HEK293 (cell line): ENCODE results near the gene C18orf32.

ENCODE experiments used
- ELK4 ChIP-seq: IDR thresholded peaks from 2 replicates; pipeline ENCODE4 v1.6.1; 2011; ENCODE audit warnings: mild to moderate bottlenecking, low read depth, low read length, borderline replicate concordance
- PRDM2 ChIP-seq: fragments of 450-650 bp; formaldehyde crosslinking; IDR thresholded peaks from 2 replicates; pipeline ENCODE4 v1.5.1; 2016; ENCODE audit warnings: missing biosample characterization, missing genetic modification characterization, borderline replicate concordance
- RBAK ChIP-seq: fragments of 450-650 bp; formaldehyde crosslinking; IDR thresholded peaks from 2 replicates; pipeline ENCODE4 v1.5.1; 2016; ENCODE audit warnings: missing biosample characterization, missing genetic modification characterization
- ZBTB20 ChIP-seq: fragments of 450-650 bp; formaldehyde crosslinking; IDR thresholded peaks from 2 replicates; pipeline ENCODE4 v1.5.1; 2016; ENCODE audit warnings: missing biosample characterization, missing genetic modification characterization
- ZBTB48 ChIP-seq: fragments of 450-650 bp; formaldehyde crosslinking; IDR thresholded peaks from 2 replicates; pipeline ENCODE4 v1.5.1; 2016; ENCODE audit warnings: missing biosample characterization, missing genetic modification characterization
- ZEB2 ChIP-seq: fragments of 450-650 bp; formaldehyde crosslinking; IDR thresholded peaks from 2 replicates; pipeline ENCODE4 v1.5.1; 2016; ENCODE audit warnings: missing biosample characterization, missing genetic modification characterization
- ZNF132 ChIP-seq: fragments of 450-650 bp; formaldehyde crosslinking; IDR thresholded peaks from 2 replicates; pipeline ENCODE4 v1.5.1; 2017; ENCODE audit warnings: missing biosample characterization, missing genetic modification characterization, borderline replicate concordance
- ZNF146 ChIP-seq: fragments of 450-650 bp; formaldehyde crosslinking; IDR thresholded peaks from 2 replicates; pipeline ENCODE4 v1.5.1; 2016; ENCODE audit warnings: missing biosample characterization, missing genetic modification characterization
- ZNF2 ChIP-seq: fragments of 450-650 bp; formaldehyde crosslinking; IDR thresholded peaks from 2 replicates; pipeline ENCODE4 v1.5.1; 2016; ENCODE audit warnings: missing biosample characterization, missing genetic modification characterization
- ZNF24 ChIP-seq: fragments of 450-650 bp; formaldehyde crosslinking; IDR thresholded peaks from 2 replicates; pipeline ENCODE4 v1.5.1; 2016; ENCODE audit warnings: missing biosample characterization, missing genetic modification characterization
- ZNF423 ChIP-seq: fragments of 450-650 bp; formaldehyde crosslinking; IDR thresholded peaks from 2 replicates; pipeline ENCODE4 v1.5.1; 2016; ENCODE audit warnings: missing biosample characterization, missing genetic modification characterization
- ZNF544 ChIP-seq: fragments of 450-650 bp; formaldehyde crosslinking; IDR thresholded peaks from 2 replicates; pipeline ENCODE4 v1.5.0; 2017; ENCODE audit warnings: missing biosample characterization, missing genetic modification characterization
- ZNF692 ChIP-seq: fragments of 450-650 bp; formaldehyde crosslinking; IDR thresholded peaks from 2 replicates; pipeline ENCODE4 v1.5.1; 2016; ENCODE audit warnings: missing biosample characterization, missing genetic modification characterization
- ZNF777 ChIP-seq: fragments of 450-650 bp; formaldehyde crosslinking; IDR thresholded peaks from 2 replicates; pipeline ENCODE4 v1.5.1; 2017; ENCODE audit warnings: missing biosample characterization, missing genetic modification characterization, borderline replicate concordance
- ZSCAN30 ChIP-seq: fragments of 450-650 bp; IDR thresholded peaks from 2 replicates; pipeline ENCODE4 v1.5.1; 2018; ENCODE audit warnings: missing biosample characterization, mild to moderate bottlenecking, missing genetic modification characterization, moderate library complexity
- TF ChIP-seq, protein P1 (sequence below): fragments of 450-650 bp; formaldehyde crosslinking; optimal IDR thresholded peaks from 2 replicates; pipeline ENCODE3; 2016; ENCODE audit warnings: missing biosample characterization, mild to moderate bottlenecking, missing genetic modification characterization
- TF ChIP-seq, protein P2 (sequence below): fragments of 450-650 bp; formaldehyde crosslinking; conservative IDR thresholded peaks from 2 replicates; pipeline ENCODE4 v1.5.1; 2016; ENCODE audit warnings: low read depth, missing biosample characterization, missing genetic modification characterization

The C18orf32 gene

GRCh38 chr18:49491857-49492693 is 5.0 kb upstream of the C18orf32 start, which contains the start of gene RPL17 (continued):
- TF ChIP-seq PRDM2 (tag by site-specific recombination) (peak; percentile 59; the same call in 1 of the 2 replicates), ZNF132 (tag by site-specific recombination) (no peak), ZNF146 (tag by site-specific recombination) (no peak), ZNF692 (tag by site-specific recombination) (peak; percentile 75), ZBTB20 (tag by site-specific recombination) (no peak), ZSCAN30 (tag by site-specific recombination) (peak; percentile 98), RBAK (tag by site-specific recombination) (no peak), ZNF2 (tag by site-specific recombination) (peak; percentile 84; the same call in 1 of the 2 replicates), ZNF423 (tag by site-specific recombination) (peak; percentile 40; the same call in 1 of the 2 replicates), ZBTB48 (peak; percentile 100), ZEB2 (tag by site-specific recombination) (peak; percentile 65; the same call in 1 of the 2 replicates), ZNF777 (tag by site-specific recombination) (peak; percentile 29; the same call in 1 of the 2 replicates), ZNF24 (peak; percentile 77), ZNF544 (tag by site-specific recombination) (no peak), ELK4 (no peak)
- TF ChIP-seq, protein P1, sequence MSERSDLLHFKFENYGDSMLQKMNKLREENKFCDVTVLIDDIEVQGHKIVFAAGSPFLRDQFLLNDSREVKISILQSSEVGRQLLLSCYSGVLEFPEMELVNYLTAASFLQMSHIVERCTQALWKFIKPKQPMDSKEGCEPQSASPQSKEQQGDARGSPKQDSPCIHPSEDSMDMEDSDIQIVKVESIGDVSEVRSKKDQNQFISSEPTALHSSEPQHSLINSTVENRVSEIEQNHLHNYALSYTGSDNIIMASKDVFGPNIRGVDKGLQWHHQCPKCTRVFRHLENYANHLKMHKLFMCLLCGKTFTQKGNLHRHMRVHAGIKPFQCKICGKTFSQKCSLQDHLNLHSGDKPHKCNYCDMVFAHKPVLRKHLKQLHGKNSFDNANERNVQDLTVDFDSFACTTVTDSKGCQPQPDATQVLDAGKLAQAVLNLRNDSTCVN = peak; percentile 31
- TF ChIP-seq, protein P2, sequence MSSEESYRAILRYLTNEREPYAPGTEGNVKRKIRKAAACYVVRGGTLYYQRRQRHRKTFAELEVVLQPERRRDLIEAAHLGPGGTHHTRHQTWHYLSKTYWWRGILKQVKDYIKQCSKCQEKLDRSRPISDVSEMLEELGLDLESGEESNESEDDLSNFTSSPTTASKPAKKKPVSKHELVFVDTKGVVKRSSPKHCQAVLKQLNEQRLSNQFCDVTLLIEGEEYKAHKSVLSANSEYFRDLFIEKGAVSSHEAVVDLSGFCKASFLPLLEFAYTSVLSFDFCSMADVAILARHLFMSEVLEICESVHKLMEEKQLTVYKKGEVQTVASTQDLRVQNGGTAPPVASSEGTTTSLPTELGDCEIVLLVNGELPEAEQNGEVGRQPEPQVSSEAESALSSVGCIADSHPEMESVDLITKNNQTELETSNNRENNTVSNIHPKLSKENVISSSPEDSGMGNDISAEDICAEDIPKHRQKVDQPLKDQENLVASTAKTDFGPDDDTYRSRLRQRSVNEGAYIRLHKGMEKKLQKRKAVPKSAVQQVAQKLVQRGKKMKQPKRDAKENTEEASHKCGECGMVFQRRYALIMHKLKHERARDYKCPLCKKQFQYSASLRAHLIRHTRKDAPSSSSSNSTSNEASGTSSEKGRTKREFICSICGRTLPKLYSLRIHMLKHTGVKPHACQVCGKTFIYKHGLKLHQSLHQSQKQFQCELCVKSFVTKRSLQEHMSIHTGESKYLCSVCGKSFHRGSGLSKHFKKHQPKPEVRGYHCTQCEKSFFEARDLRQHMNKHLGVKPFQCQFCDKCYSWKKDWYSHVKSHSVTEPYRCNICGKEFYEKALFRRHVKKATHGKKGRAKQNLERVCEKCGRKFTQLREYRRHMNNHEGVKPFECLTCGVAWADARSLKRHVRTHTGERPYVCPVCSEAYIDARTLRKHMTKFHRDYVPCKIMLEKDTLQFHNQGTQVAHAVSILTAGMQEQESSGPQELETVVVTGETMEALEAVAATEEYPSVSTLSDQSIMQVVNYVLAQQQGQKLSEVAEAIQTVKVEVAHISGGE (tag by site-specific recombination) = peak; percentile 65
